ENCODE results near the gene CCDC157.

The CCDC157 gene

GRCh38 chr22:30393322-30393680, 36.5 kb downstream of the CCDC157 start:
- DNase-seq (ENCODE audit: low spot score) = no peak
- no peak for TF ChIP-seq CTCF (IDR thresholded peaks at IDR 0.05; ENCODE audit: borderline replicate concordance, control extremely low read depth, extremely low read depth, insufficient read depth, missing control alignments)
- in situ Hi-C loops (cut with MboI; ENCODE audit: low sequenced_read_pairs, unreplicated experiment) = loop anchor here (5.0 to 10.0 kb wide), 2 partner anchors 92 to 106 kb away; partner anchors contain the start of gene CASTOR1

DNA sequence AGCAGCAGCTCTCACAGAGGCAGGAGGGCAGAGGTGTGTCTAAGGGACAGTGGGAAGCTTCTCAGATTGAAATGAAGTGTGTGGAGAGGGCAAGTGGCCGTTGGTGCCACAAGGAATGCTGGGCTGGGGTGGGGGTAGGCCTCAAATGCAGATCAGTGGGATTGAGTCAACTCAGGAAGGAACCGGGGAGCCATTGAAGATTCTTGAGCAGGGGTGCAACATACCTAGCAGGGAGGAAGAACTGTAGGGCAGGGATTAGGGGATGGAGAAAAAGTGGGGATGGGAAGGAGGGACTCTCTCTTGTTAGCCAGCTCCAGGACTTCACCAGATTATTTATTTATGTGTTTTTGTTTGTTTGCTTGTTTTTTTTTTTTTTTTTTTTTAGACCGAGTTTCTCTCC, 37.1 kb downstream of the CCDC157 start:
- no peak for DNase-seq (ENCODE audit: low spot score)
- in situ Hi-C loops (cut with MboI; ENCODE audit: low sequenced_read_pairs, unreplicated experiment) = loop anchor here (5.0 to 10.0 kb wide), 2 partner anchors 91 to 107 kb away; partner anchors contain the start of gene CASTOR1
- no peak for TF ChIP-seq CTCF (IDR thresholded peaks at IDR 0.05; ENCODE audit: borderline replicate concordance, control extremely low read depth, extremely low read depth, insufficient read depth, missing control alignments)

DNA sequence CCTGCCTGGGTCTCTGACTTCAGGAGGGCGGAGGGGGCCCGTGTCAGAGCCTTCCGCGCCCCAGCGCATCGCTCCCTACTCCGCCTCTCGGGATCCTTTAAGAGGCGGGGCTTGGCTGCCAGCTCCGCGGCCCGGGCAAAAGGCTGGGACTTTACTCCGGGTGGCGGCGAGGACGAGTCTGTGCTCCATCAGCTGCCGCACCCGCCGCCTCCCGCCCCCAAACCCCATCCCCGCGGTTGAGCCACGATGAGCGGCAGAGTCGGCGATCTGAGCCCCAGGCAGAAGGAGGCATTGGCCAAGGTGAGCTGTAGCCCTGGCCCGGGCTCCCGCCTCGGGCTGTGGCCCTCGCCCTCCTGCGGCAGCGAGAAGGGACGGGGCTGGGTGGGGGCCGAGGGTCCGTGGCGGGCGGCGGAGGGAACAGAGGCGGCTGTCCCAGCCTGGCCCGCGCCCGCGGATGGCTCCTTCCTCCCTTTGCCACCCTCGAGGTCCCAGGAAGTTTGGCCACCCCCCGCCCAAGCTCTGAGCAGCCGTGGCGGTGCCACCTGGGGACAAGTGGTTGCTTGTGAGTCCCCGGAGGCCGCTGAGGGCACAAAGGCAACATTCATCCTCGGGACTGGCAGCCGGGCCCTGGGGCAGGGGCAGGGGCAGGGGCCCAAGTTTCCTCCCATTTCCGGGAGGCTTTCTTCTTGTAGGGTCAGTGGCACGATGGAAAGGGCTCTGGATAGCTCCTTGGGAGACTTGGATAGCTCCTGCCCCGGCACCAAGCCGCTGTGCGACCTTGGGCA, 40.3 kb downstream of the CCDC157 start, which contains the start of gene SEC14L2:
Gene SEC14L2 (plus strand): TSS at position 148 of the 785 bp plus-strand sequence. CDS start 99 bp downstream, at position 247.
- in situ Hi-C loops (cut with MboI; ENCODE audit: low sequenced_read_pairs, unreplicated experiment) = loop anchor here (10.0 kb wide), 1 partner anchor 88 kb away; no protein-coding TSS in a partner anchor
- TF ChIP-seq CTCF (IDR thresholded peaks at IDR 0.05; ENCODE audit: borderline replicate concordance, control extremely low read depth, extremely low read depth, insufficient read depth, missing control alignments) = no peak

GRCh38 chr22:30397656-30398635, 41.1 kb downstream of the CCDC157 start:
- peak; percentile 27 for DNase-seq (ENCODE audit: low spot score)
- in situ Hi-C loops (cut with MboI; ENCODE audit: low sequenced_read_pairs, unreplicated experiment) = loop anchor here (10.0 kb wide), 1 partner anchor 87 kb away; no protein-coding TSS in a partner anchor
- TF ChIP-seq CTCF (IDR thresholded peaks at IDR 0.05; ENCODE audit: borderline replicate concordance, control extremely low read depth, extremely low read depth, insufficient read depth, missing control alignments) = no peak

More for the DNA sequence above, 40.3 kb downstream of the CCDC157 start, which contains the start of gene SEC14L2:
- peak; percentile 56 for DNase-seq (ENCODE audit: low spot score)

GRCh38 chr22:30398685-30399680, 42.2 kb downstream of the CCDC157 start:
- peak; percentile 22 for DNase-seq (ENCODE audit: low spot score)
- in situ Hi-C loops (cut with MboI; ENCODE audit: low sequenced_read_pairs, unreplicated experiment) = loop anchor here (10.0 kb wide), 1 partner anchor 86 kb away; no protein-coding TSS in a partner anchor
- no peak for TF ChIP-seq CTCF (IDR thresholded peaks at IDR 0.05; ENCODE audit: borderline replicate concordance, control extremely low read depth, extremely low read depth, insufficient read depth, missing control alignments)

Data from GM13976 (cell line).